ENCODE results near the gene FKBP11.

DNA sequence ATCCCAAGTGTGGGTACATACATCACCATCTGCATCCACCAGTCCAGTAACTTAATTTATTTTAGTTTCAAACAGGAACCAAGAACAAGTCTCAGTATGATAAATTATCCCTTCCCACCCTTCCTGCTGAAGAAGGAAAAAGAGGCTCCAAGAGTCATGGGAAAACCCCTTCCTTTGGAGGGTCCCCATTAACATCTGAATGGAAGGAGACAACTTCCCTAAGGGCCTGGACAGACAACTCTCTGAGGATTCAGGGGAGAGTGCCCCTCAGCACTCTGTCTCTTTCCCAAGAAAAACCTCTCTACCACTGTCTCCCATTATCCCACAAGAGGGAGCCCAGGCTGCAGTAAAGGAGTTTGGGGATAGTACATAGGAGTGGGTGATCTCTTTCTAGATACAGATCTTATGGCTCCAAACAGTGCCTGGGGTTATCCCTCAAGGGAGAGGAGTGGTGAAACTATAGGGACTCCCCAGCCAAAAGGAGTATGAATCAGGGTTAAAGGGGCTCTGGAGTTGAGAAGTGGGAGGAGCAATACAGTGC lies 40.1 kb upstream of the FKBP11 start:
- TF ChIP-seq, protein P1, sequence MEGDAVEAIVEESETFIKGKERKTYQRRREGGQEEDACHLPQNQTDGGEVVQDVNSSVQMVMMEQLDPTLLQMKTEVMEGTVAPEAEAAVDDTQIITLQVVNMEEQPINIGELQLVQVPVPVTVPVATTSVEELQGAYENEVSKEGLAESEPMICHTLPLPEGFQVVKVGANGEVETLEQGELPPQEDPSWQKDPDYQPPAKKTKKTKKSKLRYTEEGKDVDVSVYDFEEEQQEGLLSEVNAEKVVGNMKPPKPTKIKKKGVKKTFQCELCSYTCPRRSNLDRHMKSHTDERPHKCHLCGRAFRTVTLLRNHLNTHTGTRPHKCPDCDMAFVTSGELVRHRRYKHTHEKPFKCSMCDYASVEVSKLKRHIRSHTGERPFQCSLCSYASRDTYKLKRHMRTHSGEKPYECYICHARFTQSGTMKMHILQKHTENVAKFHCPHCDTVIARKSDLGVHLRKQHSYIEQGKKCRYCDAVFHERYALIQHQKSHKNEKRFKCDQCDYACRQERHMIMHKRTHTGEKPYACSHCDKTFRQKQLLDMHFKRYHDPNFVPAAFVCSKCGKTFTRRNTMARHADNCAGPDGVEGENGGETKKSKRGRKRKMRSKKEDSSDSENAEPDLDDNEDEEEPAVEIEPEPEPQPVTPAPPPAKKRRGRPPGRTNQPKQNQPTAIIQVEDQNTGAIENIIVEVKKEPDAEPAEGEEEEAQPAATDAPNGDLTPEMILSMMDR (conservative IDR thresholded peaks at IDR 0.05; ENCODE audit: low read depth in 2 of 2) = peak; percentile 56 to 66
- TF ChIP-seq EZH2phosphoT487 (IDR thresholded peaks at IDR 0.05; ENCODE audit: unreplicated experiment) = no peak
- no peak for TF ChIP-seq POLR2AphosphoS5 (IDR thresholded peaks at IDR 0.05; ENCODE audit: low read depth)
- TF ChIP-seq, protein P2, sequence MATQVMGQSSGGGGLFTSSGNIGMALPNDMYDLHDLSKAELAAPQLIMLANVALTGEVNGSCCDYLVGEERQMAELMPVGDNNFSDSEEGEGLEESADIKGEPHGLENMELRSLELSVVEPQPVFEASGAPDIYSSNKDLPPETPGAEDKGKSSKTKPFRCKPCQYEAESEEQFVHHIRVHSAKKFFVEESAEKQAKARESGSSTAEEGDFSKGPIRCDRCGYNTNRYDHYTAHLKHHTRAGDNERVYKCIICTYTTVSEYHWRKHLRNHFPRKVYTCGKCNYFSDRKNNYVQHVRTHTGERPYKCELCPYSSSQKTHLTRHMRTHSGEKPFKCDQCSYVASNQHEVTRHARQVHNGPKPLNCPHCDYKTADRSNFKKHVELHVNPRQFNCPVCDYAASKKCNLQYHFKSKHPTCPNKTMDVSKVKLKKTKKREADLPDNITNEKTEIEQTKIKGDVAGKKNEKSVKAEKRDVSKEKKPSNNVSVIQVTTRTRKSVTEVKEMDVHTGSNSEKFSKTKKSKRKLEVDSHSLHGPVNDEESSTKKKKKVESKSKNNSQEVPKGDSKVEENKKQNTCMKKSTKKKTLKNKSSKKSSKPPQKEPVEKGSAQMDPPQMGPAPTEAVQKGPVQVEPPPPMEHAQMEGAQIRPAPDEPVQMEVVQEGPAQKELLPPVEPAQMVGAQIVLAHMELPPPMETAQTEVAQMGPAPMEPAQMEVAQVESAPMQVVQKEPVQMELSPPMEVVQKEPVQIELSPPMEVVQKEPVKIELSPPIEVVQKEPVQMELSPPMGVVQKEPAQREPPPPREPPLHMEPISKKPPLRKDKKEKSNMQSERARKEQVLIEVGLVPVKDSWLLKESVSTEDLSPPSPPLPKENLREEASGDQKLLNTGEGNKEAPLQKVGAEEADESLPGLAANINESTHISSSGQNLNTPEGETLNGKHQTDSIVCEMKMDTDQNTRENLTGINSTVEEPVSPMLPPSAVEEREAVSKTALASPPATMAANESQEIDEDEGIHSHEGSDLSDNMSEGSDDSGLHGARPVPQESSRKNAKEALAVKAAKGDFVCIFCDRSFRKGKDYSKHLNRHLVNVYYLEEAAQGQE (IDR thresholded peaks at IDR 0.05; ENCODE audit: unreplicated experiment) = no peak
- no peak for TF ChIP-seq EZH2 (IDR thresholded peaks at IDR 0.05; ENCODE audit: low read depth, unreplicated experiment)
- TF ChIP-seq JUNB (IDR thresholded peaks at IDR 0.05; ENCODE audit: unreplicated experiment) = no peak
- TF ChIP-seq CREB1 (CRISPR knock-in tag; IDR thresholded peaks at IDR 0.05; ENCODE audit: low read depth) = no peak
- no peak for TF ChIP-seq ZNF331 (CRISPR knock-in tag; IDR thresholded peaks at IDR 0.05; ENCODE audit: low read depth)
- TF ChIP-seq ZNF114 (CRISPR knock-in tag; IDR thresholded peaks at IDR 0.05) = no peak
- TF ChIP-seq STAT1 (IDR thresholded peaks at IDR 0.05; ENCODE audit: unreplicated experiment) = no peak
- TF ChIP-seq, protein P3, sequence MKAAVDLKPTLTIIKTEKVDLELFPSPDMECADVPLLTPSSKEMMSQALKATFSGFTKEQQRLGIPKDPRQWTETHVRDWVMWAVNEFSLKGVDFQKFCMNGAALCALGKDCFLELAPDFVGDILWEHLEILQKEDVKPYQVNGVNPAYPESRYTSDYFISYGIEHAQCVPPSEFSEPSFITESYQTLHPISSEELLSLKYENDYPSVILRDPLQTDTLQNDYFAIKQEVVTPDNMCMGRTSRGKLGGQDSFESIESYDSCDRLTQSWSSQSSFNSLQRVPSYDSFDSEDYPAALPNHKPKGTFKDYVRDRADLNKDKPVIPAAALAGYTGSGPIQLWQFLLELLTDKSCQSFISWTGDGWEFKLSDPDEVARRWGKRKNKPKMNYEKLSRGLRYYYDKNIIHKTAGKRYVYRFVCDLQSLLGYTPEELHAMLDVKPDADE (IDR thresholded peaks at IDR 0.05) = no peak
- TF ChIP-seq, protein P4, sequence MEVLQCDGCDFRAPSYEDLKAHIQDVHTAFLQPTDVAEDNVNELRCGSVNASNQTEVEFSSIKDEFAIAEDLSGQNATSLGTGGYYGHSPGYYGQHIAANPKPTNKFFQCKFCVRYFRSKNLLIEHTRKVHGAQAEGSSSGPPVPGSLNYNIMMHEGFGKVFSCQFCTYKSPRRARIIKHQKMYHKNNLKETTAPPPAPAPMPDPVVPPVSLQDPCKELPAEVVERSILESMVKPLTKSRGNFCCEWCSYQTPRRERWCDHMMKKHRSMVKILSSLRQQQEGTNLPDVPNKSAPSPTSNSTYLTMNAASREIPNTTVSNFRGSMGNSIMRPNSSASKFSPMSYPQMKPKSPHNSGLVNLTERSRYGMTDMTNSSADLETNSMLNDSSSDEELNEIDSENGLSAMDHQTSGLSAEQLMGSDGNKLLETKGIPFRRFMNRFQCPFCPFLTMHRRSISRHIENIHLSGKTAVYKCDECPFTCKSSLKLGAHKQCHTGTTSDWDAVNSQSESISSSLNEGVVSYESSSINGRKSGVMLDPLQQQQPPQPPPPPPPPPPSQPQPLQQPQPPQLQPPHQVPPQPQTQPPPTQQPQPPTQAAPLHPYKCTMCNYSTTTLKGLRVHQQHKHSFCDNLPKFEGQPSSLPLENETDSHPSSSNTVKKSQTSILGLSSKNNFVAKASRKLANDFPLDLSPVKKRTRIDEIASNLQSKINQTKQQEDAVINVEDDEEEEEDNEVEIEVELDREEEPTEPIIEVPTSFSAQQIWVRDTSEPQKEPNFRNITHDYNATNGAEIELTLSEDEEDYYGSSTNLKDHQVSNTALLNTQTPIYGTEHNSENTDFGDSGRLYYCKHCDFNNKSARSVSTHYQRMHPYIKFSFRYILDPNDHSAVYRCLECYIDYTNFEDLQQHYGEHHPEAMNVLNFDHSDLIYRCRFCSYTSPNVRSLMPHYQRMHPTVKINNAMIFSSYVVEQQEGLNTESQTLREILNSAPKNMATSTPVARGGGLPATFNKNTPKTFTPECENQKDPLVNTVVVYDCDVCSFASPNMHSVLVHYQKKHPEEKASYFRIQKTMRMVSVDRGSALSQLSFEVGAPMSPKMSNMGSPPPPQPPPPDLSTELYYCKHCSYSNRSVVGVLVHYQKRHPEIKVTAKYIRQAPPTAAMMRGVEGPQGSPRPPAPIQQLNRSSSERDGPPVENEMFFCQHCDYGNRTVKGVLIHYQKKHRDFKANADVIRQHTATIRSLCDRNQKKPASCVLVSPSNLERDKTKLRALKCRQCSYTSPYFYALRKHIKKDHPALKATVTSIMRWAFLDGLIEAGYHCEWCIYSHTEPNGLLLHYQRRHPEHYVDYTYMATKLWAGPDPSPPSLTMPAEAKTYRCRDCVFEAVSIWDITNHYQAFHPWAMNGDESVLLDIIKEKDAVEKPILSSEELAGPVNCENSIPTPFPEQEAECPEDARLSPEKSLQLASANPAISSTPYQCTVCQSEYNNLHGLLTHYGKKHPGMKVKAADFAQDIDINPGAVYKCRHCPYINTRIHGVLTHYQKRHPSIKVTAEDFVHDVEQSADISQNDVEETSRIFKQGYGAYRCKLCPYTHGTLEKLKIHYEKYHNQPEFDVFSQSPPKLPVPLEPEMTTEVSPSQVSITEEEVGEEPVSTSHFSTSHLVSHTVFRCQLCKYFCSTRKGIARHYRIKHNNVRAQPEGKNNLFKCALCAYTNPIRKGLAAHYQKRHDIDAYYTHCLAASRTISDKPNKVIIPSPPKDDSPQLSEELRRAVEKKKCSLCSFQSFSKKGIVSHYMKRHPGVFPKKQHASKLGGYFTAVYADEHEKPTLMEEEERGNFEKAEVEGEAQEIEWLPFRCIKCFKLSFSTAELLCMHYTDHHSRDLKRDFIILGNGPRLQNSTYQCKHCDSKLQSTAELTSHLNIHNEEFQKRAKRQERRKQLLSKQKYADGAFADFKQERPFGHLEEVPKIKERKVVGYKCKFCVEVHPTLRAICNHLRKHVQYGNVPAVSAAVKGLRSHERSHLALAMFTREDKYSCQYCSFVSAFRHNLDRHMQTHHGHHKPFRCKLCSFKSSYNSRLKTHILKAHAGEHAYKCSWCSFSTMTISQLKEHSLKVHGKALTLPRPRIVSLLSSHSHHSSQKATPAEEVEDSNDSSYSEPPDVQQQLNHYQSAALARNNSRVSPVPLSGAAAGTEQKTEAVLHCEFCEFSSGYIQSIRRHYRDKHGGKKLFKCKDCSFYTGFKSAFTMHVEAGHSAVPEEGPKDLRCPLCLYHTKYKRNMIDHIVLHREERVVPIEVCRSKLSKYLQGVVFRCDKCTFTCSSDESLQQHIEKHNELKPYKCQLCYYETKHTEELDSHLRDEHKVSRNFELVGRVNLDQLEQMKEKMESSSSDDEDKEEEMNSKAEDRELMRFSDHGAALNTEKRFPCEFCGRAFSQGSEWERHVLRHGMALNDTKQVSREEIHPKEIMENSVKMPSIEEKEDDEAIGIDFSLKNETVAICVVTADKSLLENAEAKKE (CRISPR knock-in tag; IDR thresholded peaks at IDR 0.05) = peak; percentile 55

Measured in GM23338 (cell line).